Measurements from ENCODE around the gene ZNF747.

DNA sequence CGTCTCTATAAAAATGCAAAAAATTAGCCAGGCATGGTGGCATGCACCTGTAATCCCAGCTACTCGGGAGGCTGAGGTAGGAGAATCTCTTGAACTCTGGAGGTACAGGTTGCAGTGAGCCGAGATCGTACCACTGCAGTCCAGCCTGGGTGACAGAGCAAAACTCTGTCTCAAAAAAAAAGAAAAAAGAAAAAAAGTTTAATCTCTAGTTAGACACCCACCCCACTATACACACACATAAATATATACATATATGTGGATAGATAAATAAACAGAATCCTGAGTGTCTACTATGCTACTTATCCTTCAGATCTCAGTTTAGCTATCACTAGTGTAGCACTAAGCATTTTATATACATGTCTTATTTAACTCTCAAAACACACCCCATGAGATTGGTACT is 43.4 kb downstream of the ZNF747 start:
- TF ChIP-seq ETV6 (conservative IDR thresholded peaks at IDR 0.05 in 1 of 2, IDR thresholded peaks at IDR 0.05 in 1 of 2; ENCODE audit: borderline replicate concordance in 1 of 2, low read depth in 1 of 2) = no peak
- no peak for TF ChIP-seq EZH2 (IDR thresholded peaks at IDR 0.05; ENCODE audit: borderline replicate concordance, control insufficient read depth, low read depth, low read length)
- no peak for TF ChIP-seq SMAD5 (IDR thresholded peaks at IDR 0.05; ENCODE audit: low read depth)
- TF ChIP-seq CTCF (IDR thresholded peaks at IDR 0.05 in 2 of 3, conservative IDR thresholded peaks at IDR 0.05 in 1 of 3; ENCODE audit: control insufficient read depth in 2 of 3, extremely low read depth in 1 of 3, insufficient read depth in 1 of 3, low read depth in 3 of 3, low read length in 3 of 3) = no peak
- no peak for TF ChIP-seq MXI1 (IDR thresholded peaks at IDR 0.05; ENCODE audit: low read depth, low read length)
- TF ChIP-seq FOXM1 (IDR thresholded peaks at IDR 0.05; ENCODE audit: low read depth, low read length) = no peak
- no peak for TF ChIP-seq TAF1 (IDR thresholded peaks at IDR 0.05; ENCODE audit: borderline replicate concordance, low read depth, low read length)
- TF ChIP-seq PRDM15 (CRISPR knock-in tag; IDR thresholded peaks at IDR 0.05) = no peak
